Transverse colon (tissue), 4 donors: ENCODE measurements around the gene TRIM44.

Source experiments
- CTCF ChIP-seq, 5 experiments: fragments of 200-600 bp in 3 of 5; fragments of 450-650 bp in 2 of 5; sonication (generic) in 3 of 5; IDR thresholded peaks; 1 replicate in 2 of 5; 2 replicates in 3 of 5; pipeline ENCODE4 v1.5.1; 2016 to 2017; ENCODE audit warnings: antibody characterized with exemption in 5 of 5, inconsistent platforms in 3 of 5, mild to moderate bottlenecking in 2 of 5, moderate library complexity in 1 of 5
- EP300 ChIP-seq: sonication (generic); formaldehyde crosslinking; IDR thresholded peaks from one replicate; pipeline ENCODE4 v1.6.1; 2017; ENCODE audit warnings: antibody characterized with exemption, low read depth
- POLR2A ChIP-seq: fragments of 450-650 bp; IDR thresholded peaks from one replicate; pipeline ENCODE4 v1.6.1; 2016; ENCODE audit warnings: antibody characterized with exemption, mild to moderate bottlenecking, moderate library complexity
- POLR2AphosphoS5 ChIP-seq, 3 donors: sonication (generic); formaldehyde crosslinking; IDR thresholded peaks; one replicate each; pipeline ENCODE4 v1.6.1; 2016; ENCODE audit warnings: antibody characterized with exemption in 3 of 3

GRCh38 chr11:35752115-35752514, 89.5 kb downstream of the TRIM44 start:
- TF ChIP-seq CTCF (IDR thresholded peaks at IDR 0.05): no peak
- TF ChIP-seq POLR2AphosphoS5 (IDR thresholded peaks at IDR 0.05): no peak
- no peak for TF ChIP-seq POLR2A
- no peak for TF ChIP-seq EP300
